Measurements from ENCODE around the gene GRIN1.

The GRIN1 gene

DNA sequence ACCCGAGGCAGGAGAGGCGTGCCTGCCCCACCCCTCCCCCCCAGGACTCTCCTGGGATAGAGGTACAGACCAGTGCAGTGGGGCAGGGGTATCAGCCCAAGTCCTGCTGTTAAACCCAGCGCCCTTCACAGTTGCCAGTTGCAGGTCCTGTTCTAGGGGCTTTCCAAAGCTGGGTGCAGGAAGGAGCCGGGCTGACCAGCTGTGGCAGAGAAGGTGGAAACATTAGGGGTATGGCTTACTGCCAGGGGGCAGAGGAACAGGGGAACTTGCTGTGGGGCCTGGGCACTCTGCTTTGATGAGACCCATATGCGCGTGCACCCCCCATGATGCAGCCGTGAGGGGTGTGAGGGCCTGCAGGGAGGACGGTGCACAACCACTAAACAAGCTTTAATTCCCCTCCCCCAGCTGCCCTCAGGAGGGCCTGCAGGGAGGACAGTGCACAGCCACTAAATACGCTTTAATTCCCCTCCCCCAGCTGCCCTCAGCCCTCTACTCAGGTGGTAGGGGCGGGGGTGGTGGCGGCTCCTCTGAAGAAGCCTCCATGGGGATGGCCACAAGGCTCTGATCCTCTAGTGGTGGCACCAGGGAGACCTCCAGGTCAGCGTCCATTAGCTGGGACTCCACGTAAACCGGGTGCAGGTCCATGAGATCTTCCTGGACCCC, 31.7 kb downstream of the GRIN1 start:
- no peak overlapping the region for H3K4me3 ChIP-seq (ENCODE audit: insufficient read depth, low read length, poor library complexity, severe bottlenecking)
- H3K27me3 ChIP-seq (ENCODE audit: low read length) = no peaks in the 10 kb centered on the region
- no peaks in the 10 kb centered on the region for H3K9me3 ChIP-seq (ENCODE audit: insufficient read depth, low read length)
- TF ChIP-seq EZH2phosphoT487 (conservative IDR thresholded peaks at IDR 0.05; ENCODE audit: low read length) (no peak), CTCF (IDR thresholded peaks at IDR 0.05; ENCODE audit: insufficient read depth, low read length, poor library complexity, severe bottlenecking) (no peak)
- no peak overlapping the region for H3K4me2 ChIP-seq (ENCODE audit: low read depth, low read length, poor library complexity, severe bottlenecking)
- H3F3A ChIP-seq (ENCODE audit: insufficient read depth) = no peaks in the 10 kb centered on the region
- no peaks in the 10 kb centered on the region for H3K9me2 ChIP-seq (replicated peaks; ENCODE audit: insufficient read depth, low read length)
- no peak overlapping the region for H2AFZ ChIP-seq (ENCODE audit: low read depth, low read length, severe bottlenecking)
- H3K9ac ChIP-seq (ENCODE audit: low read length) = no peak overlapping the region
- H4K20me1 ChIP-seq (ENCODE audit: low read depth, low read length) = no peaks in the 10 kb centered on the region
- no peaks in the 10 kb centered on the region for H3K79me2 ChIP-seq (ENCODE audit: insufficient read depth, low read length)
- H3K27ac ChIP-seq (ENCODE audit: low read depth, low read length) = no peak overlapping the region
- no peaks in the 10 kb centered on the region for H3K36me3 ChIP-seq (ENCODE audit: low read length)

GRCh38 chr9:137171149-137171900, 32.4 kb downstream of the GRIN1 start:
- Histone ChIP-seq H3F3A (ENCODE audit: insufficient read depth) (no peaks in the 10 kb centered on the region), H3K36me3 (ENCODE audit: low read length) (no peaks in the 10 kb centered on the region), H3K27ac (ENCODE audit: low read depth, low read length) (no peak overlapping the region), H2AFZ (ENCODE audit: low read depth, low read length, severe bottlenecking) (no peak overlapping the region), H3K9ac (ENCODE audit: low read length) (no peak overlapping the region), H3K27me3 (ENCODE audit: low read length) (no peaks in the 10 kb centered on the region), H3K4me2 (ENCODE audit: low read depth, low read length, poor library complexity, severe bottlenecking) (no peak overlapping the region), H3K9me3 (ENCODE audit: insufficient read depth, low read length) (no peaks in the 10 kb centered on the region), H3K9me2 (replicated peaks; ENCODE audit: insufficient read depth, low read length) (no peaks in the 10 kb centered on the region), H3K79me2 (ENCODE audit: insufficient read depth, low read length) (no peaks in the 10 kb centered on the region), H4K20me1 (ENCODE audit: low read depth, low read length) (no peaks in the 10 kb centered on the region), H3K4me3 (ENCODE audit: insufficient read depth, low read length, poor library complexity, severe bottlenecking) (no peak overlapping the region)
- no peak for TF ChIP-seq EZH2phosphoT487 (conservative IDR thresholded peaks at IDR 0.05; ENCODE audit: low read length)
- TF ChIP-seq CTCF (IDR thresholded peaks at IDR 0.05; ENCODE audit: insufficient read depth, low read length, poor library complexity, severe bottlenecking) = no peak

DNA sequence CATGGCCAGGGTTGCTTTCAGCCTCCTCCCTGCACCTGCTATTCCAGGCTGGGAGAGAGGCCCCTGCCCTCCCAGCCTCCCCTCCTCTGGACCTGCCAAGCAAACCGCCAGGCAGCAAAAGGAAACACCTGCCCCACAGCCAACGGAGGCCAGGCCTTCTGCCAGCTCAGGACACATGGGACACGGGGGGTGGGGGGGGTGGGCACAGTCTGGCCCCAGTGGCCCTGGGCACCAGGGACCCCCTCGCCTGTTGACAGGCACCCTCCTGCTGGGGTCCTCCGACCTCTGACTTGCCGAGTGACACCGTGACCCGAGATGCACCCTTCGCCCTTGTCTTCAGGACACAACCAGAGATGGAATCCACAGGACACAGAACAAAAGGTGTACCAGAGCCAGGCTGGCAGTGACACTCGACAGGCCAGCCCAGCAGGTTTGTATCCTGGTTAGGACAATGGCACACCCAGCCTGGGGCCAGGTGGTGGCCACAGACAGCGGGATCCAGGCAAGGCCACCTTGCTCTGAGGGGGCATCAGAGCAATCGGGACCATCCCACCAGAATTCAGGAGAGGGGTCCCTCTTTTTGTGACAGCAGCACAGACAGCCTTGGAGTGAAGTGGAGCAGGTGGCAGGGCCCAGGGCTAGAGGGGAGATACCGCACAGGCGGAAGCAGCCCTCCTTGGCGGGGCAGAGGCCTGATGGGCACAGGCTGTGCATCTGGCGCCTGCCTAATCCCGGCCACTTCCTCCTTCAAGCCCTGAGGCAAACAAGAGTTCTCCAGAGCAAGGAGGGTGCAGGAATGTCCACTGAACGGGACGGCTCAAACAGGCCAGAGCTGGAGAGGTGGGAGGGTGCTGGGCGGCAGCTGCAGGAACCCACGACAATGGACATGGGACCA, 34.2 kb downstream of the GRIN1 start:
- no peak overlapping the region for H3K4me3 ChIP-seq (ENCODE audit: insufficient read depth, low read length, poor library complexity, severe bottlenecking)
- no peaks in the 10 kb centered on the region for H3K9me2 ChIP-seq (replicated peaks; ENCODE audit: insufficient read depth, low read length)
- H3K4me2 ChIP-seq (ENCODE audit: low read depth, low read length, poor library complexity, severe bottlenecking) = no peak overlapping the region
- no peaks in the 10 kb centered on the region for H3F3A ChIP-seq (ENCODE audit: insufficient read depth)
- no peaks in the 10 kb centered on the region for H3K36me3 ChIP-seq (ENCODE audit: low read length)
- H2AFZ ChIP-seq (ENCODE audit: low read depth, low read length, severe bottlenecking) = no peak overlapping the region
- H3K27ac ChIP-seq (ENCODE audit: low read depth, low read length) = no peak overlapping the region
- TF ChIP-seq CTCF (IDR thresholded peaks at IDR 0.05; ENCODE audit: insufficient read depth, low read length, poor library complexity, severe bottlenecking) = no peak
- no peak overlapping the region for H3K9ac ChIP-seq (ENCODE audit: low read length)
- H3K9me3 ChIP-seq (ENCODE audit: insufficient read depth, low read length) = no peaks in the 10 kb centered on the region
- no peaks in the 10 kb centered on the region for H3K27me3 ChIP-seq (ENCODE audit: low read length)
- no peaks in the 10 kb centered on the region for H3K79me2 ChIP-seq (ENCODE audit: insufficient read depth, low read length)
- H4K20me1 ChIP-seq (ENCODE audit: low read depth, low read length) = no peaks in the 10 kb centered on the region

Data from SU-DHL-6 (cell line).